Muscle of leg (tissue), 11 donors: Measurements from ENCODE around the gene CARD10. TPM values are rescaled to one million over a fixed set of nuclear protein-coding genes. Genes with fewer than 3 reads are reported as not detected.

ENCODE experiments used
- DNase-seq: peaks from one replicate; pipeline ENCODE4 v3.0.0; 2013
- H3K27ac ChIP-seq: one replicate; pipeline ENCODE4 v1.5.1; 2013; ENCODE audit warnings: mild to moderate bottlenecking, low read length, control low read depth
- H3K27me3 ChIP-seq: one replicate; pipeline ENCODE4 v1.6.1; 2013; ENCODE audit warnings: low read length; ENCODE audit not compliant: control insufficient read depth, insufficient read depth
- H3K36me3 ChIP-seq: one replicate; pipeline ENCODE4 v1.6.1; 2013; ENCODE audit warnings: low read length; ENCODE audit not compliant: control insufficient read depth, insufficient read depth
- H3K4me1 ChIP-seq: one replicate; pipeline ENCODE4 v1.6.1; 2013; ENCODE audit warnings: low read length; ENCODE audit not compliant: control insufficient read depth, insufficient read depth
- H3K4me3 ChIP-seq: one replicate; pipeline ENCODE4 v1.5.1; 2013; ENCODE audit warnings: low read length, control low read depth
- H3K9me3 ChIP-seq: replicated peaks from 2 replicates; pipeline ENCODE4 v1.6.1; 2013; ENCODE audit warnings: low read depth, low read length; ENCODE audit not compliant: control insufficient read depth
- WGBS: methylation state at CpG from one replicate; pipeline ENCODE4 v1.1.5; 2013; ENCODE audit warnings: missing lambda C conversion rate; ENCODE audit not compliant: insufficient coverage; 5-methylcytosine and 5-hydroxymethylcytosine counted together
- polyA plus RNA-seq, 8 donors: library from polyadenylated mRNA; unstranded; fragments of 120-200 nt; gene quantifications; one replicate each; pipeline versions ENCODE4 v1.2.1 to v1.2.3, GENCODE V29; 2013; ENCODE audit warnings: inconsistent platforms in 1 of 8, low replicate concordance in 1 of 8; ENCODE audit not compliant: insufficient read length in 8 of 8, insufficient read depth in 1 of 8
- total RNA-seq: library from RNA; stranded (reverse); fragments of 120-200 nt; gene quantifications from one replicate; pipeline ENCODE4 v1.2.4, GENCODE V29; 2013

Gene CARD10
- total and polyA plus RNA-seq, 9 donors = 7.8 to 19.3 (median 13.3) TPM

DNA sequence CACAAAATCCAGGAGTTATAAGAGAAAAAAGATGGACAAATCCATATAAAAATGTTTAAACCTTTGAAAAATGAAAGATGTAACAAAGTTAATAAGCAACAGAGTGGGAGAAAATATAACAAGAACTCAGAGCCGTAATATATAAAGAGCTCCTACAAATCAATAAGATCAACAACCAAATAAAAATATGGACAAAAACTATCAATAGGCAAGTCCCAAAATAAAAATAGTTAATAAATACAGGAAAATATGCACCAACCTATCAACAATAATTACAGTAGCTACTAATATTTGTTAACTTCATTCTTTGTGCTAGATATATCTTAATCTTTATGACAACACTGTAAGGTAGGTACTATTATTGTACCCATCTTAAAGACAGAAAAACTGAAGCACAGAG, 2.8 kb downstream of the CARD10 start:
- H3K36me3 ChIP-seq = no peaks in the 10 kb centered on the region
- H3K4me3 ChIP-seq = no peak overlapping the region
- H3K27me3 ChIP-seq = peaks cover 30% of the 10 kb centered on the region
- no peak for DNase-seq
- peaks cover 36% of the 10 kb centered on the region for H3K4me1 ChIP-seq
- H3K9me3 ChIP-seq = no peaks in the 10 kb centered on the region
- no CpG with 5 or more reads among the region's 1 CpG for WGBS
- H3K27ac ChIP-seq = no peak overlapping the region

DNA sequence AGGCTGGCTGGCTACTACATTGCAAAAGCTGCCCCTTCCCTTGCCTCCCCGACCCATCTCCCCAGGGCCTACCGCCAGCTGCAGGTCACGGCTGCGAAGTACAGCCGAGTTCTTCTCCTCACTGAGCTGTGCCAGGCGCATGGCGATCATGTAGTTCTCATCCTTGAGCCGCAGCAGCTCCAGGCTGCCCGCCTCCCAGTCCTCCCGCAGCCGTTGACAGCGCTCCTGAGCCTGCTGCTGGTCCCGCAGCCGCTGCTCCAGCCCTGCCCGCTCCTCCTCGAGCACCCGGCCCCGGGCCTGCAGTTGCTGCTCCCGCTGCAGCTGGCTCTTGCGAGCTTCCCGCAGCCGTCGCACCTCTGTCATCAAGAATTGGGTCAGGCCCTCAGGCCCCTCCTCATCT, 3.3 kb downstream of the CARD10 start:
- Histone ChIP-seq H3K27me3 (peaks cover 25% of the 10 kb centered on the region), H3K36me3 (no peaks in the 10 kb centered on the region), H3K4me1 (peaks cover 37% of the 10 kb centered on the region), H3K9me3 (no peaks in the 10 kb centered on the region), H3K27ac (no peak overlapping the region), H3K4me3 (no peak overlapping the region)
- 80% methylated on average over 23 of the region's 23 CpGs for WGBS
- DNase-seq = no peak

GRCh38 chr22:37514526-37515051, 4.6 kb downstream of the CARD10 start:
- Histone ChIP-seq H3K27ac (no peak overlapping the region), H3K9me3 (no peaks in the 10 kb centered on the region), H3K4me3 (no peak overlapping the region), H3K4me1 (peaks cover 41% of the 10 kb centered on the region), H3K27me3 (peaks cover 15% of the 10 kb centered on the region), H3K36me3 (no peaks in the 10 kb centered on the region)
- DNase-seq = no peak
- 50% methylated on average over 11 of the region's 15 CpGs for WGBS

- H3K27ac ChIP-seq = peak overlapping the region; percentile 90
- WGBS = no CpG with 5 or more reads among the region's 6 CpGs
Measured at GRCh38 chr22:37511395-37512104, 7.7 kb downstream of the CARD10 start.

GRCh38 chr22:37510091-37510490, 9.1 kb downstream of the CARD10 start:
- H3K4me1 ChIP-seq = peaks cover 47% of the 10 kb centered on the region
- WGBS = 60% methylated on average over 10 of the region's 10 CpGs
- DNase-seq = no peak

More at GRCh38 chr22:37511395-37512104, 7.7 kb downstream of the CARD10 start:
- H3K9me3 ChIP-seq = no peaks in the 10 kb centered on the region
- H3K36me3 ChIP-seq = peaks cover 7% of the 10 kb centered on the region
- peaks cover 2% of the 10 kb centered on the region for H3K27me3 ChIP-seq
- no peak for DNase-seq
- H3K4me1 ChIP-seq = peaks cover 47% of the 10 kb centered on the region
- H3K4me3 ChIP-seq = no peak overlapping the region

GRCh38 chr22:37509059-37509860, 10.0 kb downstream of the CARD10 start:
- Histone ChIP-seq H3K4me1 (peaks cover 52% of the 10 kb centered on the region), H3K27me3 (no peaks in the 10 kb centered on the region), H3K4me3 (no peak overlapping the region), H3K9me3 (no peaks in the 10 kb centered on the region), H3K36me3 (peaks cover 20% of the 10 kb centered on the region), H3K27ac (peak overlapping the region; percentile 71)
- WGBS = 37% methylated on average over 7 of the region's 10 CpGs
- DNase-seq = peak; percentile 82

More at GRCh38 chr22:37510091-37510490, 9.1 kb downstream of the CARD10 start:
- Histone ChIP-seq H3K27me3 (no peaks in the 10 kb centered on the region), H3K4me3 (no peak overlapping the region), H3K27ac (peak overlapping the region; percentile 13), H3K9me3 (no peaks in the 10 kb centered on the region), H3K36me3 (peaks cover 12% of the 10 kb centered on the region)

- peaks cover 27% of the 10 kb centered on the region for H3K36me3 ChIP-seq
- no peaks in the 10 kb centered on the region for H3K9me3 ChIP-seq
- H3K4me1 ChIP-seq = peaks cover 52% of the 10 kb centered on the region
- 30% methylated on average over 11 of the region's 22 CpGs for WGBS
- no peaks in the 10 kb centered on the region for H3K27me3 ChIP-seq
- H3K27ac ChIP-seq = peak overlapping the region; percentile 71
- no peak overlapping the region for H3K4me3 ChIP-seq
- DNase-seq = peak; percentile 75
Measured at GRCh38 chr22:37508431-37508992, 10.7 kb downstream of the CARD10 start.

- peaks cover 31% of the 10 kb centered on the region for H3K36me3 ChIP-seq
- WGBS = 87% methylated on average over 10 of the region's 10 CpGs
- no peak overlapping the region for H3K4me3 ChIP-seq
- peaks cover 47% of the 10 kb centered on the region for H3K4me1 ChIP-seq
- no peaks in the 10 kb centered on the region for H3K27me3 ChIP-seq
- no peaks in the 10 kb centered on the region for H3K9me3 ChIP-seq
- DNase-seq = no peak
- H3K27ac ChIP-seq = no peak overlapping the region
Measured at GRCh38 chr22:37507731-37508130, 11.5 kb downstream of the CARD10 start.

DNA sequence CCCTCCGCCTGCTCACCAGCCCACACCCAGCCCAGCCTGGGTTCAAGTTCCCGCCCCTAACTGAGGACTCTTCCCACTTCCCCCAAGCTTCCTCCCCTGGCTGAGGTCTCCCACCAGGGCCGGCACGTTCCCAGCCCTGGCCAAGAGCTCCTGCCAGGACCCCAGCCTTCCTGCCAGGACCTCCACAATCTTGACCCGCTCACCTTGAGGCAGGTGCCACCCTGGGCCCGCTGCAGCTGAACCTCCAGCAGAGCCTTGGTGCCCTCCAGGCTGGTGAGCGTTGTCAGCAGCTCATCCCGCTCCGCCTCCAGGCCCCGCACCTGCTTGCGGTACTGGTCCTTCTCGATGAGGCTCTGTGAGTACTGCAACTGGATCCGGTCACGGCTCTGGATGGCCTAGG, 13.2 kb downstream of the CARD10 start:
- H3K36me3 ChIP-seq = peaks cover 35% of the 10 kb centered on the region
- 85% methylated on average over 8 of the region's 14 CpGs for WGBS
- no peak overlapping the region for H3K4me3 ChIP-seq
- DNase-seq = no peak
- no peaks in the 10 kb centered on the region for H3K9me3 ChIP-seq
- H3K27ac ChIP-seq = no peak overlapping the region
- peaks cover 50% of the 10 kb centered on the region for H3K4me1 ChIP-seq
- H3K27me3 ChIP-seq = no peaks in the 10 kb centered on the region

GRCh38 chr22:37505565-37505964, 13.7 kb downstream of the CARD10 start:
- Histone ChIP-seq H3K4me3 (no peak overlapping the region), H3K9me3 (no peaks in the 10 kb centered on the region), H3K27ac (no peak overlapping the region), H3K36me3 (peaks cover 35% of the 10 kb centered on the region), H3K27me3 (no peaks in the 10 kb centered on the region), H3K4me1 (peaks cover 53% of the 10 kb centered on the region)
- 95% methylated on average over 3 of the region's 4 CpGs for WGBS
- no peak for DNase-seq
